ENCODE data around the gene NFATC1.

The NFATC1 gene

GRCh38 chr18:79525556-79526467 is 130.1 kb downstream of the NFATC1 start:
- DNase-seq = peak; percentile 32

GRCh38 chr18:79526468-79527460 is 131.0 kb downstream of the NFATC1 start:
- DNase-seq = peak; percentile 49

GRCh38 chr18:79527656-79528315 is 132.1 kb downstream of the NFATC1 start:
- peak; percentile 17 for DNase-seq

GRCh38 chr18:79528316-79528695 is 132.6 kb downstream of the NFATC1 start:
- DNase-seq = no peak

- peak; percentile 76 for DNase-seq
Observed at GRCh38 chr18:79528846-79529245, 133.1 kb downstream of the NFATC1 start.

GRCh38 chr18:79529296-79529695 is 133.6 kb downstream of the NFATC1 start:
- DNase-seq = peak; percentile 17

GRCh38 chr18:79529991-79530390 is 134.3 kb downstream of the NFATC1 start:
- peak; percentile 15 for DNase-seq

GRCh38 chr18:79530821-79531220 is 135.1 kb downstream of the NFATC1 start:
- DNase-seq = peak; percentile 13

- DNase-seq = peak; percentile 14
Observed at GRCh38 chr18:79531386-79531785, 135.7 kb downstream of the NFATC1 start.

- DNase-seq = peak; percentile 13
Observed at GRCh38 chr18:79531926-79532312, 136.2 kb downstream of the NFATC1 start.

GRCh38 chr18:79532313-79533007 is 136.7 kb downstream of the NFATC1 start:
- DNase-seq = peak; percentile 12

- DNase-seq = peak; percentile 9
Observed at GRCh38 chr18:79533146-79533545, 137.4 kb downstream of the NFATC1 start.

GRCh38 chr18:79533591-79533990 is 137.9 kb downstream of the NFATC1 start:
- peak; percentile 11 for DNase-seq

- DNase-seq = peak; percentile 4
Observed at GRCh38 chr18:79534356-79534755, 138.6 kb downstream of the NFATC1 start.

- DNase-seq = no peak
Observed at GRCh38 chr18:79537758-79538157, 142.0 kb downstream of the NFATC1 start.

- DNase-seq = no peak
Observed at GRCh38 chr18:79538635-79539034, 142.9 kb downstream of the NFATC1 start.

- DNase-seq = no peak
Observed at GRCh38 chr18:79540161-79540903, 144.6 kb downstream of the NFATC1 start.

- DNase-seq = no peak
Observed at GRCh38 chr18:79540904-79541282, 145.2 kb downstream of the NFATC1 start.

- DNase-seq = no peak
Observed at GRCh38 chr18:79542213-79542612, 146.5 kb downstream of the NFATC1 start.

- DNase-seq = peak; percentile 5
Observed at GRCh38 chr18:79542876-79543750, 147.4 kb downstream of the NFATC1 start.
